Liver (tissue), 9 donors: ENCODE data around the gene CCM2. TPM values are rescaled to one million over a fixed set of nuclear protein-coding genes. Genes with fewer than 3 reads are reported as not detected.

Source experiments
- DNase-seq: peaks from one replicate; pipeline ENCODE4 v3.0.0-alpha.2; 2017; ENCODE audit warnings: low spot score
- H3K27ac ChIP-seq, 2 donors: one replicate each; pipeline ENCODE4 v1.7.0; 2013; ENCODE audit warnings: inconsistent platforms in 2 of 2, low read length in 2 of 2, control low read depth in 1 of 2, low read depth in 1 of 2, mild to moderate bottlenecking in 1 of 2
- H3K27me3 ChIP-seq, 4 donors: one replicate each; pipeline versions ENCODE4 v1.6.1 to v1.7.0; 2013; ENCODE audit warnings: low read length in 3 of 4, inconsistent platforms in 1 of 4, mild to moderate bottlenecking in 1 of 4, moderate library complexity in 1 of 4; ENCODE audit not compliant: control insufficient read depth in 4 of 4, insufficient read depth in 4 of 4
- H3K36me3 ChIP-seq, 4 donors: one replicate each; pipeline versions ENCODE4 v1.6.1 to v1.7.0; 2013; ENCODE audit warnings: low read length in 3 of 4, mild to moderate bottlenecking in 3 of 4, low read depth in 1 of 4, moderate library complexity in 1 of 4; ENCODE audit not compliant: control insufficient read depth in 4 of 4, insufficient read depth in 3 of 4
- H3K4me1 ChIP-seq, 4 donors: one replicate each; pipeline versions ENCODE4 v1.6.1 to v1.7.0; 2013; ENCODE audit warnings: low read length in 3 of 4, mild to moderate bottlenecking in 3 of 4, moderate library complexity in 1 of 4; ENCODE audit not compliant: control insufficient read depth in 4 of 4, insufficient read depth in 4 of 4
- H3K4me3 ChIP-seq, 3 donors: one replicate each; pipeline versions ENCODE4 v1.6.1 to v1.7.0; 2013; ENCODE audit warnings: low read length in 3 of 3, control low read depth in 1 of 3, low read depth in 1 of 3, mild to moderate bottlenecking in 1 of 3
- H3K9ac ChIP-seq, 2 donors: one replicate each; pipeline ENCODE4 v1.7.0; 2013; ENCODE audit warnings: low read length in 2 of 2, mild to moderate bottlenecking in 2 of 2, moderate library complexity in 2 of 2, control low read depth in 1 of 2, low read depth in 1 of 2
- H3K9me3 ChIP-seq, 4 donors: one replicate each; pipeline versions ENCODE4 v1.6.1 to v1.7.0; 2013; ENCODE audit warnings: low read length in 3 of 4; ENCODE audit not compliant: control insufficient read depth in 4 of 4
- EGR1 ChIP-seq, 2 donors: IDR thresholded peaks; 2 replicates each; pipeline ENCODE4 v1.6.1; 2016 to 2018; ENCODE audit warnings: antibody characterized with exemption in 2 of 2, low read depth in 2 of 2
- FOXA2 ChIP-seq: IDR thresholded peaks from 2 replicates; pipeline ENCODE4 v1.6.1; 2016; ENCODE audit warnings: antibody characterized with exemption
- GABPA ChIP-seq, 2 donors: IDR thresholded peaks in 1 of 2; conservative IDR thresholded peaks in 1 of 2; 2 replicates each; pipeline ENCODE4 v1.6.1; 2016; ENCODE audit warnings: antibody characterized with exemption in 2 of 2, mild to moderate bottlenecking in 1 of 2, moderate library complexity in 1 of 2
- HNF4G ChIP-seq: IDR thresholded peaks from 2 replicates; pipeline ENCODE4 v1.6.1; 2016; ENCODE audit warnings: antibody characterized with exemption
- JUND ChIP-seq, 2 donors: IDR thresholded peaks; 2 replicates each; pipeline ENCODE4 v1.6.1; 2016; ENCODE audit warnings: antibody characterized with exemption in 2 of 2
- RAD21 ChIP-seq, 2 donors: IDR thresholded peaks; 2 replicates each; pipeline ENCODE4 v1.6.1; 2016; ENCODE audit warnings: antibody characterized with exemption in 2 of 2, mild to moderate bottlenecking in 2 of 2
- RXRA ChIP-seq, 2 donors: IDR thresholded peaks; 2 replicates each; pipeline ENCODE4 v1.6.1; 2017 to 2018; ENCODE audit warnings: antibody characterized with exemption in 2 of 2, mild to moderate bottlenecking in 1 of 2
- YY1 ChIP-seq: IDR thresholded peaks from 2 replicates; pipeline ENCODE4 v1.6.1; 2016; ENCODE audit warnings: antibody characterized with exemption, mild to moderate bottlenecking
- WGBS: extraction: QIAGEN DNeasy Blood & Tissue Kit; methylation state at CpG from one replicate; pipeline ENCODE4 v1.1.7; 2013; 5-methylcytosine and 5-hydroxymethylcytosine counted together
- polyA plus RNA-seq, 2 donors: library from polyadenylated mRNA; stranded (reverse) in 1 of 2; unstranded in 1 of 2; fragments of 200-250 nt in 1 of 2; fragments of >200 nt in 1 of 2; fragmentation: Nextera tagmentation in 1 of 2; extraction: Ambion mirVana in 1 of 2; gene quantifications; one replicate each; pipeline versions ENCODE4 v1.2.1 to v1.2.3, GENCODE V29; 2013 to 2015
- total RNA-seq, 2 donors: library from RNA; depleted of rRNA; stranded (reverse); fragments of >200 nt; gene quantifications; one replicate each; pipeline ENCODE4 v1.2.3, GENCODE V29; 2014
- TF ChIP-seq, protein P1 (sequence below): IDR thresholded peaks from 2 replicates; pipeline ENCODE4 v1.6.1; 2016; ENCODE audit warnings: antibody characterized with exemption
- TF ChIP-seq, protein P2 (sequence below): IDR thresholded peaks from 2 replicates; pipeline ENCODE4 v1.6.1; 2016; ENCODE audit warnings: antibody characterized with exemption
- TF ChIP-seq, protein P3 (sequence below): IDR thresholded peaks from 2 replicates; pipeline ENCODE4 v1.6.1; 2016; ENCODE audit warnings: antibody characterized with exemption, mild to moderate bottlenecking
- TF ChIP-seq, protein P4 (sequence below): IDR thresholded peaks from 2 replicates; pipeline ENCODE4 v1.6.1; 2016; ENCODE audit warnings: antibody characterized with exemption
- TF ChIP-seq, protein P5 (sequence below): fragments of 150-350 bp; IDR thresholded peaks from 2 replicates; pipeline ENCODE4 v1.5.1; 2017; ENCODE audit warnings: improper control_type of control experiment, low read depth, low read length; ENCODE audit not compliant: missing input control
- donor health status: healthy.
- donor health status: healthy.
- donor health status: healthy.
- donor health status: healthy.
- donor health status: healthy.

CCM2 gene
- total and polyA plus RNA-seq, 4 donors: 26.3 to 65.0 (median 47.5) TPM

DNA sequence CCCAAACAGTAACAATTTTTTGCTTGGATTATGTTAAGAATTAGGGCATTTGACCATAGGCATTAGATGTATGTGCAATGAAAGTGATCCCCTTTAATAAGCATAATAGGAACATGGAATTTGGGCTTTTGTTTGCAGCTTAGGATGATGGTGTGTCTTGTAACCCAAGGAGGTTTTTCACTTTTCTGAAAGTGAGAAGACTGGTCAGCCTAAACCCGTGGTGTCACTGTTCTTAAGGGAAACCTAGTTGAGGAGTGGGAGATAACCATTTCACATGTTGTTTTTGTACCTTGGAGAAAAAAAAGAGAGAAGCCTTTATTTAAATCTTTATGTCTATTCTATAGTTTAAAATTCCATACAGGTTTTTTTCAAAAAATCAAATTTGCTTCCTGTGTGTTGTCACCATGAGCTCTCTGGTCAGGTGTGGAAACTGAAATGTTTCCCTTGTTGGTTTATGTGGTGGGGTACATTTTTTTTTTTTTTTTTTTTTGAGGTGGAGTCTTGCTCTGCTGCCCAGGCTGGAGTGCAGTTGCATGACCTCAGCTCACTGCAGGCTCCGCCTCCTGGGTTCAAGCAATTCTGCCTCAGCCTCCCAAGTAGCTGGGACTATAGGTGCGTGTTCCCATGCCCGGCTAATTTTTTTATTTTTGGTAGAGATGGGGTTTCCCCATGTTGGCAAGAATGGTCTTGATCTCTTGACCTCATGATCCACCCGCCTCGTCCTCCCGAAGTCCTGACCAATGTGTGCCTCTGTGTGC lies 7.7 kb downstream of the CCM2 start:
- no peak overlapping the region for H3K4me3 ChIP-seq
- peaks cover 0 to 4% (median 0%) of the 10 kb centered on the region in 4 donors for H3K4me1 ChIP-seq
- H3K36me3 ChIP-seq: peaks cover 0 to 8% (median 2%) of the 10 kb centered on the region in 4 donors
- no peak overlapping the region for H3K27ac ChIP-seq
- H3K9ac ChIP-seq: no peak overlapping the region
- H3K9me3 ChIP-seq: no peaks in the 10 kb centered on the region
- no peaks in the 10 kb centered on the region for H3K27me3 ChIP-seq
- no peak for TF ChIP-seq JUND (IDR thresholded peaks at IDR 0.05)
- no peak for DNase-seq
- 96% methylated on average over 7 of the region's 7 CpGs for WGBS

DNA sequence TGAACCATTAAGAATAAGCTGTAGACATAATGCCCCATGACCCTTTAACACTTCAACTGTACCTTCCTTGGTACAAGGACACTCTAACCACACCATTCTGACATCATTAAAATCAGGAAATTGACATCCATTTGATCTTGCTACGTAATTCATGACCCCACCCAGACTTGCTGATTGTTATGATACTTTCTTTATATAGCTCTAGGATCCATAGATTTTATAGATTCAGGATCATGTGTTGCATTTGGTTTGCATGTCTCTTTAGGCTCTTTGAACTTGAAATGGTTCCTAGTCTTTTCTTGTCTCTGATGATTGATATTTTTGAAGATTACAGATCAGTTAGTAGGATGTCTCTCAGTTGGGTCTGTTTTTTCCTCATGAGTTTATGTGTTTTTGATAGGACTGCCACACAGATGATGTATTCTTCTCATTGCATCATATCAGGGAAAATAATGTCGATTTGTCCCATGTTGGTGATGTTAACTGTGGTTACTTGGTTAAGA lies 13.5 kb downstream of the CCM2 start:
- Histone ChIP-seq H3K9ac (no peak overlapping the region), H3K27ac (no peak overlapping the region), H3K4me1 (peaks cover 8 to 11% (median 9%) of the 10 kb centered on the region in 4 donors), H3K9me3 (no peaks in the 10 kb centered on the region), H3K4me3 (no peak overlapping the region), H3K36me3 (peaks cover 0 to 7% (median 4%) of the 10 kb centered on the region in 4 donors), H3K27me3 (no peaks in the 10 kb centered on the region)
- 86% methylated on average over 2 of the region's 2 CpGs for WGBS
- TF ChIP-seq HNF4G: no peak
- no peak for TF ChIP-seq EGR1 (IDR thresholded peaks at IDR 0.05; ENCODE audit: low read depth in 2 of 2)
- no peak for TF ChIP-seq JUND (IDR thresholded peaks at IDR 0.05)
- TF ChIP-seq, protein P1, sequence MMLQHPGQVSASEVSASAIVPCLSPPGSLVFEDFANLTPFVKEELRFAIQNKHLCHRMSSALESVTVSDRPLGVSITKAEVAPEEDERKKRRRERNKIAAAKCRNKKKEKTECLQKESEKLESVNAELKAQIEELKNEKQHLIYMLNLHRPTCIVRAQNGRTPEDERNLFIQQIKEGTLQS: no peak
- no peak for TF ChIP-seq FOXA2
- TF ChIP-seq, protein P2, sequence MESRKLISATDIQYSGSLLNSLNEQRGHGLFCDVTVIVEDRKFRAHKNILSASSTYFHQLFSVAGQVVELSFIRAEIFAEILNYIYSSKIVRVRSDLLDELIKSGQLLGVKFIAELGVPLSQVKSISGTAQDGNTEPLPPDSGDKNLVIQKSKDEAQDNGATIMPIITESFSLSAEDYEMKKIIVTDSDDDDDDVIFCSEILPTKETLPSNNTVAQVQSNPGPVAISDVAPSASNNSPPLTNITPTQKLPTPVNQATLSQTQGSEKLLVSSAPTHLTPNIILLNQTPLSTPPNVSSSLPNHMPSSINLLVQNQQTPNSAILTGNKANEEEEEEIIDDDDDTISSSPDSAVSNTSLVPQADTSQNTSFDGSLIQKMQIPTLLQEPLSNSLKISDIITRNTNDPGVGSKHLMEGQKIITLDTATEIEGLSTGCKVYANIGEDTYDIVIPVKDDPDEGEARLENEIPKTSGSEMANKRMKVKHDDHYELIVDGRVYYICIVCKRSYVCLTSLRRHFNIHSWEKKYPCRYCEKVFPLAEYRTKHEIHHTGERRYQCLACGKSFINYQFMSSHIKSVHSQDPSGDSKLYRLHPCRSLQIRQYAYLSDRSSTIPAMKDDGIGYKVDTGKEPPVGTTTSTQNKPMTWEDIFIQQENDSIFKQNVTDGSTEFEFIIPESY: no peak
- no peak for TF ChIP-seq YY1
- TF ChIP-seq, protein P3, sequence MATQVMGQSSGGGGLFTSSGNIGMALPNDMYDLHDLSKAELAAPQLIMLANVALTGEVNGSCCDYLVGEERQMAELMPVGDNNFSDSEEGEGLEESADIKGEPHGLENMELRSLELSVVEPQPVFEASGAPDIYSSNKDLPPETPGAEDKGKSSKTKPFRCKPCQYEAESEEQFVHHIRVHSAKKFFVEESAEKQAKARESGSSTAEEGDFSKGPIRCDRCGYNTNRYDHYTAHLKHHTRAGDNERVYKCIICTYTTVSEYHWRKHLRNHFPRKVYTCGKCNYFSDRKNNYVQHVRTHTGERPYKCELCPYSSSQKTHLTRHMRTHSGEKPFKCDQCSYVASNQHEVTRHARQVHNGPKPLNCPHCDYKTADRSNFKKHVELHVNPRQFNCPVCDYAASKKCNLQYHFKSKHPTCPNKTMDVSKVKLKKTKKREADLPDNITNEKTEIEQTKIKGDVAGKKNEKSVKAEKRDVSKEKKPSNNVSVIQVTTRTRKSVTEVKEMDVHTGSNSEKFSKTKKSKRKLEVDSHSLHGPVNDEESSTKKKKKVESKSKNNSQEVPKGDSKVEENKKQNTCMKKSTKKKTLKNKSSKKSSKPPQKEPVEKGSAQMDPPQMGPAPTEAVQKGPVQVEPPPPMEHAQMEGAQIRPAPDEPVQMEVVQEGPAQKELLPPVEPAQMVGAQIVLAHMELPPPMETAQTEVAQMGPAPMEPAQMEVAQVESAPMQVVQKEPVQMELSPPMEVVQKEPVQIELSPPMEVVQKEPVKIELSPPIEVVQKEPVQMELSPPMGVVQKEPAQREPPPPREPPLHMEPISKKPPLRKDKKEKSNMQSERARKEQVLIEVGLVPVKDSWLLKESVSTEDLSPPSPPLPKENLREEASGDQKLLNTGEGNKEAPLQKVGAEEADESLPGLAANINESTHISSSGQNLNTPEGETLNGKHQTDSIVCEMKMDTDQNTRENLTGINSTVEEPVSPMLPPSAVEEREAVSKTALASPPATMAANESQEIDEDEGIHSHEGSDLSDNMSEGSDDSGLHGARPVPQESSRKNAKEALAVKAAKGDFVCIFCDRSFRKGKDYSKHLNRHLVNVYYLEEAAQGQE: no peak
- no peak for DNase-seq

DNA sequence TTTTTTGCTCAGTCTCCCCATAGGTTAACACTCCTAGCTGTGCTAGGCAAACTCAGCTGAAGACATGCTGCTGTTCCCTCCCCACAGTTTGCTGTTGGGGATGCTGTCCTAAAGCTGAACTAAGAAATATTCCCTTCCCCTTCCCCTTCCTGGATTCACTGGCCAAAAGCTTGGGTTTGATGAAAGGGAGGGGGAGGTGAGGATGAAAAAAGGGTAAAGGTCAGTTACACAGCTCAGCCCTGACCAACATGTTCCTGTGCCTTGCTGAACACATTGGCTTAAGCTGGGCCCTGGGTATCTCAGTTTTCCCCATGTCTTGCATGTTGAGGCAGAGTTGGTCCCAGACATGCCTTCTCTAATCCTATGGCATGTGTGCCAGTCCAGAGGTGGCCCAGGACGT lies 15.3 kb downstream of the CCM2 start:
- Histone ChIP-seq H3K27me3 (no peaks in the 10 kb centered on the region), H3K4me3 (no peak overlapping the region), H3K27ac (peak overlapping the region in 1 of 2 donors; percentile 43), H3K36me3 (peaks cover 0 to 7% (median 4%) of the 10 kb centered on the region in 4 donors), H3K9me3 (no peaks in the 10 kb centered on the region), H3K9ac (no peak overlapping the region), H3K4me1 (peaks cover 8 to 15% (median 10%) of the 10 kb centered on the region in 4 donors)
- DNase-seq: no peak
- 57% methylated on average over 1 of the region's 1 CpG for WGBS
- no peak for TF ChIP-seq GABPA (IDR thresholded peaks at IDR 0.05 in 1 of 2, conservative IDR thresholded peaks at IDR 0.05 in 1 of 2)
- TF ChIP-seq, protein P4, sequence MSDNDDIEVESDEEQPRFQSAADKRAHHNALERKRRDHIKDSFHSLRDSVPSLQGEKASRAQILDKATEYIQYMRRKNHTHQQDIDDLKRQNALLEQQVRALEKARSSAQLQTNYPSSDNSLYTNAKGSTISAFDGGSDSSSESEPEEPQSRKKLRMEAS: no peak
- TF ChIP-seq, protein P5, sequence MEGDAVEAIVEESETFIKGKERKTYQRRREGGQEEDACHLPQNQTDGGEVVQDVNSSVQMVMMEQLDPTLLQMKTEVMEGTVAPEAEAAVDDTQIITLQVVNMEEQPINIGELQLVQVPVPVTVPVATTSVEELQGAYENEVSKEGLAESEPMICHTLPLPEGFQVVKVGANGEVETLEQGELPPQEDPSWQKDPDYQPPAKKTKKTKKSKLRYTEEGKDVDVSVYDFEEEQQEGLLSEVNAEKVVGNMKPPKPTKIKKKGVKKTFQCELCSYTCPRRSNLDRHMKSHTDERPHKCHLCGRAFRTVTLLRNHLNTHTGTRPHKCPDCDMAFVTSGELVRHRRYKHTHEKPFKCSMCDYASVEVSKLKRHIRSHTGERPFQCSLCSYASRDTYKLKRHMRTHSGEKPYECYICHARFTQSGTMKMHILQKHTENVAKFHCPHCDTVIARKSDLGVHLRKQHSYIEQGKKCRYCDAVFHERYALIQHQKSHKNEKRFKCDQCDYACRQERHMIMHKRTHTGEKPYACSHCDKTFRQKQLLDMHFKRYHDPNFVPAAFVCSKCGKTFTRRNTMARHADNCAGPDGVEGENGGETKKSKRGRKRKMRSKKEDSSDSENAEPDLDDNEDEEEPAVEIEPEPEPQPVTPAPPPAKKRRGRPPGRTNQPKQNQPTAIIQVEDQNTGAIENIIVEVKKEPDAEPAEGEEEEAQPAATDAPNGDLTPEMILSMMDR: no peak
- TF ChIP-seq, protein P1: no peak
- TF ChIP-seq HNF4G: peak; percentile 34
- no peak for TF ChIP-seq JUND (IDR thresholded peaks at IDR 0.05)
- peak; percentile 57 to 69 for TF ChIP-seq RXRA (IDR thresholded peaks at IDR 0.05)
- TF ChIP-seq, protein P3: no peak
- TF ChIP-seq RAD21 (IDR thresholded peaks at IDR 0.05): peak; percentile 41 to 54
